ENCODE measurements around the gene ZFP57.

Gene ZFP57

GRCh38 chr6:29651413-29652197 lies 29.3 kb downstream of the ZFP57 start:
- DNase-seq = no peak

GRCh38 chr6:29649701-29650673 lies 31.0 kb downstream of the ZFP57 start:
- peak; percentile 98 for DNase-seq

- DNase-seq = no peak
Observed at GRCh38 chr6:29647927-29648642, 32.9 kb downstream of the ZFP57 start.

- DNase-seq = no peak
Observed at GRCh38 chr6:29641430-29642148, 39.4 kb downstream of the ZFP57 start.

- DNase-seq = no peak
Observed at GRCh38 chr6:29637247-29637646, 43.7 kb downstream of the ZFP57 start.

GRCh38 chr6:29633534-29633905 lies 47.4 kb downstream of the ZFP57 start:
- DNase-seq = no peak

GRCh38 chr6:29632789-29633533 lies 48.0 kb downstream of the ZFP57 start, which contains the start of gene GABBR1:
Gene GABBR1, minus strand, starts transcription at chr6:29633183. Its CDS starts 798 bp downstream, at chr6:29632385.
- peak; percentile 81 for DNase-seq

GRCh38 chr6:29631860-29632731 lies 48.9 kb downstream of the ZFP57 start:
- peak; percentile 74 for DNase-seq

GRCh38 chr6:29631209-29631810 lies 49.6 kb downstream of the ZFP57 start:
- no peak for DNase-seq

- DNase-seq = no peak
Observed at GRCh38 chr6:29630315-29630714, 50.6 kb downstream of the ZFP57 start.

- no peak for DNase-seq
Observed at GRCh38 chr6:29629571-29629970, 51.4 kb downstream of the ZFP57 start.

- peak; percentile 79 for DNase-seq
Observed at GRCh38 chr6:29628419-29629281, 52.3 kb downstream of the ZFP57 start.

GRCh38 chr6:29627755-29628418 lies 53.1 kb downstream of the ZFP57 start:
- DNase-seq = peak; percentile 66

- DNase-seq = no peak
Observed at GRCh38 chr6:29626948-29627754, 53.8 kb downstream of the ZFP57 start.

- DNase-seq = no peak
Observed at GRCh38 chr6:29625337-29625930, 55.5 kb downstream of the ZFP57 start.

- no peak for DNase-seq
Observed at GRCh38 chr6:29624520-29624961, 56.4 kb downstream of the ZFP57 start.

All from activated CD8-positive, alpha-beta memory T cell treated with anti-CD3 and anti-CD28 coated beads, Interleukin-2, amount 50 U/mL, for 48 hours (primary cell).